Measurements from ENCODE around the gene MAP3K4.

Gene MAP3K4

GRCh38 chr6:161166677-161167076, 175.1 kb downstream of the MAP3K4 start:
- H3K9me3 ChIP-seq (ENCODE audit: control insufficient read depth, low read length): no peaks in the 10 kb centered on the region
- no peaks in the 10 kb centered on the region for H3K4me1 ChIP-seq (ENCODE audit: control insufficient read depth, insufficient read depth, low read length)
- H3K27me3 ChIP-seq (ENCODE audit: control insufficient read depth, insufficient read depth, low read length): no peaks in the 10 kb centered on the region
- H3K36me3 ChIP-seq (ENCODE audit: control insufficient read depth, insufficient read depth, low read length): no peaks in the 10 kb centered on the region
- no peak overlapping the region for H3K4me3 ChIP-seq (ENCODE audit: low read length)
- no peak overlapping the region for H3K9ac ChIP-seq (ENCODE audit: low read length)
